Endodermal cell (in vitro differentiated cells): ENCODE results near the gene CTDP1. TPM values are rescaled to one million over a fixed set of nuclear protein-coding genes. Genes with fewer than 3 reads are reported as not detected.
A peak's percentile ranks its signal among the peaks of the same experiment; 100 is the strongest.
"Not testable (repeated sequence)": the region's sequence is repeated elsewhere in the genome, so short reads cannot be mapped to it uniquely, and the experiment has no call there.

Experiments
- DNase-seq: peaks from one replicate; pipeline ENCODE4 v3.0.0-alpha.2; 2017
- H3K27ac ChIP-seq: 2 replicates; pipeline ENCODE4 v1.5.1; 2013; ENCODE audit warnings: mild to moderate bottlenecking, low read depth, low read length, moderate library complexity
- H3K27me3 ChIP-seq: 2 replicates; pipeline ENCODE4 v1.6.1; 2013; ENCODE audit warnings: mild to moderate bottlenecking, low read length, moderate library complexity; ENCODE audit not compliant: insufficient read depth, control insufficient read depth, poor library complexity, severe bottlenecking
- H3K36me3 ChIP-seq: 2 replicates; pipeline ENCODE4 v1.7.0; 2013; ENCODE audit warnings: mild to moderate bottlenecking, low read length, moderate library complexity; ENCODE audit not compliant: control insufficient read depth, insufficient read depth
- H3K4me1 ChIP-seq: one replicate; pipeline ENCODE4 v1.7.0; 2013; ENCODE audit warnings: low read length; ENCODE audit not compliant: control insufficient read depth, insufficient read depth
- H3K4me3 ChIP-seq: 2 replicates; pipeline ENCODE4 v1.5.1; 2013; ENCODE audit warnings: mild to moderate bottlenecking, low read length, moderate library complexity
- H3K9ac ChIP-seq: 2 replicates; pipeline ENCODE4 v1.6.1; 2013; ENCODE audit warnings: mild to moderate bottlenecking, low read length, moderate library complexity; ENCODE audit not compliant: poor library complexity, severe bottlenecking; ENCODE audit errors: extremely low read depth
- H3K9me3 ChIP-seq: 2 replicates; pipeline ENCODE4 v1.6.1; 2013; ENCODE audit warnings: mild to moderate bottlenecking, low read length, moderate library complexity; ENCODE audit not compliant: control insufficient read depth
- H3K27ac Mint-ChIP-seq: 2 replicates; pipeline ENCODE4 v1.8.0; 2020; ENCODE audit warnings: mixed read lengths
- H3K27me3 Mint-ChIP-seq: 2 replicates; pipeline ENCODE4 v1.8.0; 2021; ENCODE audit warnings: mild to moderate bottlenecking, mixed read lengths; ENCODE audit not compliant: insufficient read depth
- H3K36me3 Mint-ChIP-seq: 2 replicates; pipeline ENCODE4 v1.8.0; 2020; ENCODE audit warnings: low read depth, mixed read lengths
- H3K4me1 Mint-ChIP-seq: 2 replicates; pipeline ENCODE4 v1.8.0; 2020; ENCODE audit warnings: mixed read lengths
- H3K4me3 Mint-ChIP-seq: 2 replicates; pipeline ENCODE4 v1.8.0; 2020; ENCODE audit warnings: mild to moderate bottlenecking, moderate library complexity, mixed read lengths
- H3K9me3 Mint-ChIP-seq: 2 replicates; pipeline ENCODE4 v1.8.0; 2020; ENCODE audit warnings: mild to moderate bottlenecking, mixed read lengths
- WGBS, 2 experiments: methylation state at CpG; one replicate each; pipeline versions ENCODE4 v1.1.5 to v1.1.7; 2013; ENCODE audit warnings: missing lambda C conversion rate in 2 of 2, mixed read lengths in 1 of 2; ENCODE audit not compliant: insufficient coverage in 1 of 2, insufficient read length in 1 of 2; 5-methylcytosine and 5-hydroxymethylcytosine counted together
- total RNA-seq, 2 donors: library from RNA; stranded (reverse); fragmentation: NEBNext Ultra II Directional in 1 of 2; extraction: Animal tissue kit (Norgen Biotek cat#: 25700) in 1 of 2; gene quantifications; 2 replicates in 1 of 2; 3 replicates in 1 of 2; pipeline ENCODE4 v1.2.1, GENCODE V29; 2021
- TF ChIP-seq, protein P1 (sequence below): fragments of 200-600 bp; sonication (generic); conservative IDR thresholded peaks from 2 replicates; pipeline ENCODE4 v1.5.0; 2021; ENCODE audit warnings: antibody characterized with exemption, mild to moderate bottlenecking

The CTDP1 gene
- total RNA-seq, 2 donors from 2014 or later, result 29.8 to 35.6 TPM

- H3K9me3 Mint-ChIP-seq, result peaks cover 21% of the 10 kb centered on the region
- H3K27me3 Mint-ChIP-seq, result no peaks in the 10 kb centered on the region
- Histone ChIP-seq H3K27ac (no peak overlapping the region), H3K36me3 (peaks cover 68% of the 10 kb centered on the region), H3K4me3 (no peak overlapping the region), H3K9ac (no peak overlapping the region), H3K9me3 (peaks cover 22% of the 10 kb centered on the region), H3K4me1 (no peaks in the 10 kb centered on the region), H3K27me3 (no peaks in the 10 kb centered on the region)
- H3K4me3 Mint-ChIP-seq, result no peak overlapping the region
- DNase-seq, result no peak
- H3K36me3 Mint-ChIP-seq, result peaks cover 88% of the 10 kb centered on the region
- WGBS, 2 experiments, result 95% methylated on average over 27 to 35 of the region's 35 CpGs
- TF ChIP-seq, protein P1, sequence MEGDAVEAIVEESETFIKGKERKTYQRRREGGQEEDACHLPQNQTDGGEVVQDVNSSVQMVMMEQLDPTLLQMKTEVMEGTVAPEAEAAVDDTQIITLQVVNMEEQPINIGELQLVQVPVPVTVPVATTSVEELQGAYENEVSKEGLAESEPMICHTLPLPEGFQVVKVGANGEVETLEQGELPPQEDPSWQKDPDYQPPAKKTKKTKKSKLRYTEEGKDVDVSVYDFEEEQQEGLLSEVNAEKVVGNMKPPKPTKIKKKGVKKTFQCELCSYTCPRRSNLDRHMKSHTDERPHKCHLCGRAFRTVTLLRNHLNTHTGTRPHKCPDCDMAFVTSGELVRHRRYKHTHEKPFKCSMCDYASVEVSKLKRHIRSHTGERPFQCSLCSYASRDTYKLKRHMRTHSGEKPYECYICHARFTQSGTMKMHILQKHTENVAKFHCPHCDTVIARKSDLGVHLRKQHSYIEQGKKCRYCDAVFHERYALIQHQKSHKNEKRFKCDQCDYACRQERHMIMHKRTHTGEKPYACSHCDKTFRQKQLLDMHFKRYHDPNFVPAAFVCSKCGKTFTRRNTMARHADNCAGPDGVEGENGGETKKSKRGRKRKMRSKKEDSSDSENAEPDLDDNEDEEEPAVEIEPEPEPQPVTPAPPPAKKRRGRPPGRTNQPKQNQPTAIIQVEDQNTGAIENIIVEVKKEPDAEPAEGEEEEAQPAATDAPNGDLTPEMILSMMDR, result no peak
- H3K4me1 Mint-ChIP-seq, result no peaks in the 10 kb centered on the region
- H3K27ac Mint-ChIP-seq, result no peak overlapping the region
These were observed 49.5 kb downstream of the CTDP1 start for GRCh38 chr18:79728931-79729586.

GRCh38 chr18:79729611-79730010, 50.0 kb downstream of the CTDP1 start:
- Mint-ChIP-seq H3K27ac (no peak overlapping the region), H3K27me3 (no peaks in the 10 kb centered on the region), H3K36me3 (peaks cover 87% of the 10 kb centered on the region), H3K4me3 (no peak overlapping the region), H3K9me3 (peaks cover 21% of the 10 kb centered on the region), H3K4me1 (no peaks in the 10 kb centered on the region)
- Histone ChIP-seq H3K27ac (no peak overlapping the region), H3K36me3 (peaks cover 68% of the 10 kb centered on the region), H3K4me1 (no peaks in the 10 kb centered on the region), H3K9me3 (peaks cover 22% of the 10 kb centered on the region), H3K9ac (no peak overlapping the region), H3K4me3 (no peak overlapping the region), H3K27me3 (no peaks in the 10 kb centered on the region)
- TF ChIP-seq, protein P1, result no peak
- DNase-seq, result no peak
- 95 to 100% methylated on average over 7 to 12 of the region's 12 CpGs for WGBS, 2 experiments

- Mint-ChIP-seq H3K27me3 (no peaks in the 10 kb centered on the region), H3K36me3 (peaks cover 87% of the 10 kb centered on the region), H3K27ac (no peak overlapping the region), H3K9me3 (peaks cover 21% of the 10 kb centered on the region), H3K4me1 (no peaks in the 10 kb centered on the region), H3K4me3 (no peak overlapping the region)
- no peaks in the 10 kb centered on the region for H3K27me3 ChIP-seq
- TF ChIP-seq, protein P1, result no peak
- WGBS, 2 experiments, result 91 to 97% methylated on average over 5 to 11 of the region's 11 CpGs
- peaks cover 22% of the 10 kb centered on the region for H3K9me3 ChIP-seq
- no peaks in the 10 kb centered on the region for H3K4me1 ChIP-seq
- DNase-seq, result no peak
- peaks cover 64% of the 10 kb centered on the region for H3K36me3 ChIP-seq
- H3K27ac ChIP-seq, result no peak overlapping the region
- H3K9ac ChIP-seq, result no peak overlapping the region
- H3K4me3 ChIP-seq, result no peak overlapping the region
These were observed 51.2 kb downstream of the CTDP1 start for GRCh38 chr18:79730804-79731203.

GRCh38 chr18:79731881-79732720, 52.5 kb downstream of the CTDP1 start:
- H3K36me3 ChIP-seq, result peaks cover 71% of the 10 kb centered on the region
- H3K9ac ChIP-seq, H3K4me1 ChIP-seq, H3K27ac ChIP-seq, H3K27ac Mint-ChIP-seq, H3K27me3 Mint-ChIP-seq, H3K4me3 Mint-ChIP-seq, H3K27me3 ChIP-seq, DNase-seq, H3K4me1 Mint-ChIP-seq: not testable (repeated sequence)
- WGBS, 2 experiments, result 95 to 96% methylated on average over 11 to 16 of the region's 17 CpGs
- peaks cover 21% of the 10 kb centered on the region for H3K9me3 Mint-ChIP-seq
- peaks cover 22% of the 10 kb centered on the region for H3K9me3 ChIP-seq
- H3K4me3 ChIP-seq, result peak overlapping the region; percentile 59
- peaks cover 90% of the 10 kb centered on the region for H3K36me3 Mint-ChIP-seq
